SK-N-SH (cell line): Measurements from ENCODE around the gene RNF130. TPM values are rescaled to one million over a fixed set of nuclear protein-coding genes. Genes with fewer than 3 reads are reported as not detected.

Experiments
- CTCF ChIA-PET: fragments of 300-600, 350-600 bp; formaldehyde crosslinking; extraction: SDS; loops from one replicate; lab custom pipeline; 2021; lab: Yijun Ruan, JAX
- POLR2A ChIA-PET: fragments of 350-600 bp; sonication (Branson Sonifier 250); formaldehyde crosslinking; extraction: SDS; loops from one replicate; lab custom pipeline; 2020; ENCODE audit warnings: antibody characterized with exemption, inconsistent platforms; lab: Yijun Ruan, JAX
- DNase-seq: peaks from one replicate; pipeline ENCODE4 v3.0.0; 2012
- H2AFZ ChIP-seq: fragments of 200-600 bp; sonication (generic); 2 replicates; pipeline ENCODE4 v1.8.1; 2016; ENCODE audit warnings: antibody characterized with exemption, mild to moderate bottlenecking, low read depth
- H3F3A ChIP-seq: fragments of 200-600 bp; sonication (generic); replicated peaks from 2 replicates; pipeline ENCODE3; 2016; ENCODE audit warnings: antibody characterized with exemption, mild to moderate bottlenecking; ENCODE audit not compliant: insufficient read depth
- H3K27ac ChIP-seq, 2 experiments: fragments of 200-500 bp in 1 of 2; fragments of 200-600 bp in 1 of 2; sonication (Bioruptor generic) in 1 of 2; sonication (generic), shearing (Covaris generic) in 1 of 2; 2 replicates each; pipeline versions ENCODE4 v1.5.1 to v1.6.1; 2014 to 2016; ENCODE audit warnings: low read depth in 2 of 2, inconsistent platforms in 1 of 2, low read length in 1 of 2, mild to moderate bottlenecking in 1 of 2, mixed read lengths in 1 of 2
- H3K27me3 ChIP-seq: fragments of 200-600 bp; sonication (generic), shearing (Covaris generic); 2 replicates; pipeline ENCODE4 v1.6.1; 2016; ENCODE audit warnings: mixed run types; ENCODE audit not compliant: insufficient read depth
- H3K36me3 ChIP-seq, 2 experiments: fragments of 200-500 bp in 1 of 2; fragments of 200-600 bp in 1 of 2; sonication (Bioruptor generic) in 1 of 2; sonication (generic) in 1 of 2; replicated peaks in 1 of 2; 2 replicates each; pipeline versions ENCODE3 to v1.5.1; 2014 to 2016; ENCODE audit warnings: low read length in 1 of 2, mild to moderate bottlenecking in 1 of 2; ENCODE audit not compliant: insufficient read depth in 2 of 2, control insufficient read depth in 1 of 2
- H3K4me1 ChIP-seq, 2 experiments: fragments of 200-500 bp in 1 of 2; fragments of 200-600 bp in 1 of 2; sonication (Bioruptor generic) in 1 of 2; sonication (generic), shearing (Covaris generic) in 1 of 2; 2 replicates each; pipeline versions ENCODE4 v1.5.1 to v1.6.1; 2014 to 2016; ENCODE audit warnings: low read depth in 1 of 2, low read length in 1 of 2, mixed run types in 1 of 2; ENCODE audit not compliant: insufficient read depth in 2 of 2, control insufficient read depth in 1 of 2
- H3K4me2 ChIP-seq: fragments of 200-600 bp; sonication (generic), shearing (Covaris generic); 2 replicates; pipeline ENCODE4 v1.6.1; 2017; ENCODE audit warnings: mixed run types
- H3K4me3 ChIP-seq, 2 experiments: fragments of 200-500 bp in 1 of 2; fragments of 200-600 bp in 1 of 2; sonication (Bioruptor generic) in 1 of 2; sonication (generic), shearing (Covaris generic) in 1 of 2; 2 replicates each; pipeline versions ENCODE4 v1.5.1 to v1.8.1; 2014 to 2016; ENCODE audit warnings: low read depth in 2 of 2, inconsistent platforms in 1 of 2, low read length in 1 of 2, mild to moderate bottlenecking in 1 of 2, mixed read lengths in 1 of 2, moderate library complexity in 1 of 2
- H3K79me2 ChIP-seq: fragments of 200-600 bp; sonication (generic); 2 replicates; pipeline ENCODE4 v1.8.1; 2017; ENCODE audit warnings: mild to moderate bottlenecking; ENCODE audit not compliant: insufficient read depth
- H3K9ac ChIP-seq: fragments of 200-600 bp; sonication (generic); 2 replicates; pipeline ENCODE4 v1.6.1; 2017; ENCODE audit warnings: mixed run types
- H3K9me2 ChIP-seq: fragments of 200-600 bp; sonication (generic); 2 replicates; pipeline ENCODE4 v1.6.1; 2017; ENCODE audit warnings: mixed run types
- H3K9me3 ChIP-seq: fragments of 200-600 bp; sonication (generic); 2 replicates; pipeline ENCODE4 v1.6.1; 2017; ENCODE audit warnings: mixed run types, mild to moderate bottlenecking, moderate library complexity
- H4K20me1 ChIP-seq: fragments of 200-600 bp; sonication (generic); 2 replicates; pipeline ENCODE4 v1.6.1; 2017; ENCODE audit warnings: mild to moderate bottlenecking, mixed run types; ENCODE audit not compliant: insufficient read depth
- EP300 ChIP-seq, 2 experiments: IDR thresholded peaks; 2 replicates each; pipeline versions ENCODE4 v1.4.0 to v1.6.1; 2012; ENCODE audit warnings: borderline replicate concordance in 1 of 2, low read depth in 1 of 2, low read length in 1 of 2
- EZH2phosphoT487 ChIP-seq: fragments of 200-600 bp; sonication (generic); IDR thresholded peaks from 2 replicates; pipeline ENCODE4 v1.6.1; 2017; ENCODE audit warnings: low read depth, mixed run types, mild to moderate bottlenecking, antibody characterized with exemption, moderate library complexity, borderline replicate concordance
- FOSL2 ChIP-seq: IDR thresholded peaks from 2 replicates; pipeline ENCODE4 v1.4.0; 2012; ENCODE audit warnings: low read depth, mild to moderate bottlenecking, moderate library complexity, borderline replicate concordance
- GATA2 ChIP-seq: sonication (generic); formaldehyde crosslinking; IDR thresholded peaks from 2 replicates; pipeline ENCODE4 v1.5.0; 2020; ENCODE audit warnings: mild to moderate bottlenecking, missing genetic modification reagents
- SIN3A ChIP-seq: IDR thresholded peaks from 2 replicates; pipeline ENCODE4 v1.6.1; 2012; ENCODE audit warnings: low read depth, mild to moderate bottlenecking, low read length, moderate library complexity, borderline replicate concordance
- SMC3 ChIP-seq: IDR thresholded peaks from 2 replicates; pipeline ENCODE4 v1.6.1; 2012; ENCODE audit warnings: low read depth, low read length, improper control_type of control experiment
- TAF1 ChIP-seq: IDR thresholded peaks from 2 replicates; pipeline ENCODE4 v1.6.1; 2012; ENCODE audit warnings: low read depth, mild to moderate bottlenecking, low read length, moderate library complexity, borderline replicate concordance
- TCF12 ChIP-seq: IDR thresholded peaks from 2 replicates; pipeline ENCODE4 v1.4.0; 2012
- USF2 ChIP-seq: fragments of 150-350 bp; IDR thresholded peaks from 2 replicates; pipeline ENCODE4 v1.6.1; 2017; ENCODE audit warnings: antibody characterized with exemption, low read length, low read depth, borderline replicate concordance
- ZBTB33 ChIP-seq: IDR thresholded peaks from 2 replicates; pipeline ENCODE4 v1.4.0; 2012; ENCODE audit warnings: low read depth, borderline replicate concordance
- WGBS: methylation state at CpG from one replicate; pipeline ENCODE4 v1.1.6; 2017; ENCODE audit warnings: low lambda C conversion rate; 5-methylcytosine and 5-hydroxymethylcytosine counted together
- polyA plus RNA-seq, 3 experiments: library from polyadenylated mRNA; depleted of rRNA; stranded (reverse); fragments of >200 nt; gene quantifications; 2 replicates each; pipeline ENCODE4 v1.2.3, GENCODE V29; 2012
- TF ChIP-seq, protein P1 (sequence below): fragments of 150-350 bp; IDR thresholded peaks from 2 replicates; pipeline ENCODE4 v1.6.1; 2016; ENCODE audit warnings: mild to moderate bottlenecking, low read depth, low read length
- TF ChIP-seq, protein P2 (sequence below): IDR thresholded peaks from 2 replicates; pipeline ENCODE4 v1.6.1; 2012; ENCODE audit warnings: mild to moderate bottlenecking, low read depth, low read length, moderate library complexity

RNF130 gene
- polyA plus RNA-seq, 1 of the 3 experiments (the other 2 are of a cell fraction): 41.4 TPM

DNA sequence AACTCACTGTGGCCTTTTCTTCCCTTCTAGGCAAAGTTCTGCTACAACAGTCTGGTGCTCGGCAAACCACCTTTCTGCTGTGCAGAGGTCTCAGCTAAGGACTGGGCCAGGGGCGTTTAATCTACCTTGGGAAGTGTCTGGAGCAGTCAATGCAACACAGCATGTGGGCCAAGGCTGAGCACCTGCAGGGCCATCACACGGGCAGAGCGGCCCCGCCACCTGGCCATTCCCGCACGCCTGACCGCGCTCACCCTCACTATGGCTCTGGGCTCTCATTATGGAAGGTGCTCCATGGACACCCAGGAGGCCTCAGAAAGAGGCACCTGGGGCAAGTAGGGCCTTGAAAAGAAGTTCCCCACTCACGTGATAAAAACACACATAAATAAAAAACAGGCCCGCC, 98.2 kb downstream of the RNF130 start (continued):
- TF ChIP-seq TCF12 (no peak), ZBTB33 (no peak), SMC3 (no peak)
- TF ChIP-seq, all 33 proteins: peak for 0

- Histone ChIP-seq H3K9me2 (no peaks in the 10 kb centered on the region), H3K4me1 (no peaks in the 10 kb centered on the region), H3K36me3 (peaks cover 30 to 36% of the 10 kb centered on the region in 2 experiments), H3K4me3 (no peak overlapping the region), H3K79me2 (no peaks in the 10 kb centered on the region), H3K27me3 (no peaks in the 10 kb centered on the region), H2AFZ (no peak overlapping the region), H3K9ac (no peak overlapping the region), H3K4me2 (no peak overlapping the region), H4K20me1 (no peaks in the 10 kb centered on the region), H3F3A (no peaks in the 10 kb centered on the region), H3K27ac (no peak overlapping the region), H3K9me3 (no peaks in the 10 kb centered on the region)
- ChIA-PET CTCF (no interaction called here), POLR2A (no interaction called here)
- DNase-seq: no peak
- TF ChIP-seq TAF1 (no peak), EZH2phosphoT487 (no peak), USF2 (no peak), SMC3 (no peak)
- TF ChIP-seq, protein P1, sequence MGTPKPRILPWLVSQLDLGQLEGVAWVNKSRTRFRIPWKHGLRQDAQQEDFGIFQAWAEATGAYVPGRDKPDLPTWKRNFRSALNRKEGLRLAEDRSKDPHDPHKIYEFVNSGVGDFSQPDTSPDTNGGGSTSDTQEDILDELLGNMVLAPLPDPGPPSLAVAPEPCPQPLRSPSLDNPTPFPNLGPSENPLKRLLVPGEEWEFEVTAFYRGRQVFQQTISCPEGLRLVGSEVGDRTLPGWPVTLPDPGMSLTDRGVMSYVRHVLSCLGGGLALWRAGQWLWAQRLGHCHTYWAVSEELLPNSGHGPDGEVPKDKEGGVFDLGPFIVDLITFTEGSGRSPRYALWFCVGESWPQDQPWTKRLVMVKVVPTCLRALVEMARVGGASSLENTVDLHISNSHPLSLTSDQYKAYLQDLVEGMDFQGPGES: no peak
- WGBS: 98% methylated on average over 4 of the region's 4 CpGs
These were observed 102.4 kb downstream of the RNF130 start for GRCh38 chr5:179969110-179969509.

GRCh38 chr5:179967489-179967888, 104.1 kb downstream of the RNF130 start:
- Histone ChIP-seq H3K9ac (no peak overlapping the region), H2AFZ (no peak overlapping the region), H3K4me3 (no peak overlapping the region), H3K36me3 (peaks cover 36 to 45% of the 10 kb centered on the region in 2 experiments), H3F3A (no peaks in the 10 kb centered on the region), H3K9me2 (no peaks in the 10 kb centered on the region), H3K27ac (no peak overlapping the region), H3K4me1 (no peaks in the 10 kb centered on the region), H3K79me2 (no peaks in the 10 kb centered on the region), H3K9me3 (no peaks in the 10 kb centered on the region), H3K27me3 (no peaks in the 10 kb centered on the region), H4K20me1 (no peaks in the 10 kb centered on the region), H3K4me2 (no peak overlapping the region)
- POLR2A ChIA-PET: no interaction called here
- TF ChIP-seq EP300 (IDR thresholded peaks at IDR 0.05; ENCODE audit: borderline replicate concordance in 1 of 2, low read depth in 1 of 2, low read length in 1 of 2) (no peak), GATA2 (CRISPR knock-in tag) (no peak), FOSL2 (no peak), SIN3A (no peak)
- TF ChIP-seq, protein P2, sequence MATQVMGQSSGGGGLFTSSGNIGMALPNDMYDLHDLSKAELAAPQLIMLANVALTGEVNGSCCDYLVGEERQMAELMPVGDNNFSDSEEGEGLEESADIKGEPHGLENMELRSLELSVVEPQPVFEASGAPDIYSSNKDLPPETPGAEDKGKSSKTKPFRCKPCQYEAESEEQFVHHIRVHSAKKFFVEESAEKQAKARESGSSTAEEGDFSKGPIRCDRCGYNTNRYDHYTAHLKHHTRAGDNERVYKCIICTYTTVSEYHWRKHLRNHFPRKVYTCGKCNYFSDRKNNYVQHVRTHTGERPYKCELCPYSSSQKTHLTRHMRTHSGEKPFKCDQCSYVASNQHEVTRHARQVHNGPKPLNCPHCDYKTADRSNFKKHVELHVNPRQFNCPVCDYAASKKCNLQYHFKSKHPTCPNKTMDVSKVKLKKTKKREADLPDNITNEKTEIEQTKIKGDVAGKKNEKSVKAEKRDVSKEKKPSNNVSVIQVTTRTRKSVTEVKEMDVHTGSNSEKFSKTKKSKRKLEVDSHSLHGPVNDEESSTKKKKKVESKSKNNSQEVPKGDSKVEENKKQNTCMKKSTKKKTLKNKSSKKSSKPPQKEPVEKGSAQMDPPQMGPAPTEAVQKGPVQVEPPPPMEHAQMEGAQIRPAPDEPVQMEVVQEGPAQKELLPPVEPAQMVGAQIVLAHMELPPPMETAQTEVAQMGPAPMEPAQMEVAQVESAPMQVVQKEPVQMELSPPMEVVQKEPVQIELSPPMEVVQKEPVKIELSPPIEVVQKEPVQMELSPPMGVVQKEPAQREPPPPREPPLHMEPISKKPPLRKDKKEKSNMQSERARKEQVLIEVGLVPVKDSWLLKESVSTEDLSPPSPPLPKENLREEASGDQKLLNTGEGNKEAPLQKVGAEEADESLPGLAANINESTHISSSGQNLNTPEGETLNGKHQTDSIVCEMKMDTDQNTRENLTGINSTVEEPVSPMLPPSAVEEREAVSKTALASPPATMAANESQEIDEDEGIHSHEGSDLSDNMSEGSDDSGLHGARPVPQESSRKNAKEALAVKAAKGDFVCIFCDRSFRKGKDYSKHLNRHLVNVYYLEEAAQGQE: no peak
- 80% methylated on average over 1 of the region's 1 CpG for WGBS
- CTCF ChIA-PET: no interaction called here
- DNase-seq: no peak
